Measurements from ENCODE around the gene ENPP1. TPM values are rescaled to one million over a fixed set of nuclear protein-coding genes. Genes with fewer than 3 reads are reported as not detected.

The ENPP1 gene
- total RNA-seq, 6 experiments from 2014 or later = 27.5 to 61.6 (median 45.6) TPM

- no peak for TF ChIP-seq POLR2A (IDR thresholded peaks at IDR 0.05)
- TF ChIP-seq, protein P1, sequence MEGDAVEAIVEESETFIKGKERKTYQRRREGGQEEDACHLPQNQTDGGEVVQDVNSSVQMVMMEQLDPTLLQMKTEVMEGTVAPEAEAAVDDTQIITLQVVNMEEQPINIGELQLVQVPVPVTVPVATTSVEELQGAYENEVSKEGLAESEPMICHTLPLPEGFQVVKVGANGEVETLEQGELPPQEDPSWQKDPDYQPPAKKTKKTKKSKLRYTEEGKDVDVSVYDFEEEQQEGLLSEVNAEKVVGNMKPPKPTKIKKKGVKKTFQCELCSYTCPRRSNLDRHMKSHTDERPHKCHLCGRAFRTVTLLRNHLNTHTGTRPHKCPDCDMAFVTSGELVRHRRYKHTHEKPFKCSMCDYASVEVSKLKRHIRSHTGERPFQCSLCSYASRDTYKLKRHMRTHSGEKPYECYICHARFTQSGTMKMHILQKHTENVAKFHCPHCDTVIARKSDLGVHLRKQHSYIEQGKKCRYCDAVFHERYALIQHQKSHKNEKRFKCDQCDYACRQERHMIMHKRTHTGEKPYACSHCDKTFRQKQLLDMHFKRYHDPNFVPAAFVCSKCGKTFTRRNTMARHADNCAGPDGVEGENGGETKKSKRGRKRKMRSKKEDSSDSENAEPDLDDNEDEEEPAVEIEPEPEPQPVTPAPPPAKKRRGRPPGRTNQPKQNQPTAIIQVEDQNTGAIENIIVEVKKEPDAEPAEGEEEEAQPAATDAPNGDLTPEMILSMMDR (IDR thresholded peaks at IDR 0.05) = no peak
- no peaks in the 10 kb centered on the region for H3K36me3 ChIP-seq
- no peaks in the 10 kb centered on the region for H3K9me3 ChIP-seq
- intact Hi-C loops (cut with DNase I) = loop anchor here in 1 of 2 donors (10.0 kb wide), 1 partner anchor 130 kb away; no protein-coding TSS in a partner anchor
- no peak overlapping the region for H3K27ac ChIP-seq
- DNase-seq (no peak), ATAC-seq (no peak)
- 67% methylated on average over 1 of the region's 1 CpG for WGBS (ENCODE audit: insufficient coverage, low coverage, low lambda C conversion rate, missing lambda C conversion rate)
- H3K4me1 ChIP-seq = no peaks in the 10 kb centered on the region
- H3K27me3 ChIP-seq = no peaks in the 10 kb centered on the region
- no peak overlapping the region for H3K4me3 ChIP-seq
These were observed 23.3 kb upstream of the ENPP1 start for GRCh38 chr6:131784561-131784960.

DNA sequence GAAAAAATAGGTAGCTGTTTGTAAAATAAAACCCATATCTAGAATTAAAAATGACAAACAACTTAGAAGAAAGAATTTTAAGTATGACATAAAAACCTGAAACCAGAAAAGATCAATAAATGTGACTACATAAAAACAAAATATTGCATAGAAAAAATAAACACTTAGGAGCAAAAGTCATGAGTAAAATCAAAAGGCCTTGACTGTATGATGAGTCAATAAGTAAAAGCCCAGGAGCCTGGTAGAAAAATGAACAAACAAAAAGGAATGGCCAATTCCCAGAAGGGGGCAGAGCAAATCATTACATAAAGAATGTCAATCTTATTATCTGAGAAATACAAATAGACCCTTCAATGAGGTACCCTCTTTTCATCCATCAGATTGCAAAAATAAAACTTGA is 20.7 kb upstream of the ENPP1 start:
- no peak for ATAC-seq
- intact Hi-C loops (cut with DNase I) = loop anchor here in 1 of 2 donors (10.0 kb wide), 1 partner anchor 128 kb away; no protein-coding TSS in a partner anchor
- H3K36me3 ChIP-seq = no peaks in the 10 kb centered on the region

GRCh38 chr6:131787766-131788712 is 19.8 kb upstream of the ENPP1 start:
- Histone ChIP-seq H3K27me3 (no peaks in the 10 kb centered on the region), H3K4me1 (no peaks in the 10 kb centered on the region), H3K27ac (no peak overlapping the region), H3K9me3 (no peaks in the 10 kb centered on the region), H3K4me3 (no peak overlapping the region), H3K36me3 (no peaks in the 10 kb centered on the region)
- TF ChIP-seq, protein P1 (IDR thresholded peaks at IDR 0.05) = no peak
- TF ChIP-seq POLR2A (IDR thresholded peaks at IDR 0.05) = no peak
- DNase-seq = no peak
- 70% methylated on average over 8 of the region's 8 CpGs for WGBS (ENCODE audit: insufficient coverage, low coverage, low lambda C conversion rate, missing lambda C conversion rate)
- ATAC-seq = peak in 1 of 4 donors; percentile 23
- intact Hi-C loops (cut with DNase I) = loop anchor here in 1 of 2 donors (10.0 kb wide), 1 partner anchor 127 kb away; no protein-coding TSS in a partner anchor

More for the DNA sequence above, 20.7 kb upstream of the ENPP1 start:
- no peak overlapping the region for H3K27ac ChIP-seq
- H3K4me3 ChIP-seq = no peak overlapping the region
- H3K9me3 ChIP-seq = no peaks in the 10 kb centered on the region
- no peaks in the 10 kb centered on the region for H3K27me3 ChIP-seq
- no peak for DNase-seq
- TF ChIP-seq POLR2A (IDR thresholded peaks at IDR 0.05) = no peak
- TF ChIP-seq, protein P1 (IDR thresholded peaks at IDR 0.05) = no peak
- H3K4me1 ChIP-seq = no peaks in the 10 kb centered on the region

GRCh38 chr6:131789219-131789618 is 18.6 kb upstream of the ENPP1 start:
- no peak overlapping the region for H3K4me3 ChIP-seq
- no peaks in the 10 kb centered on the region for H3K27me3 ChIP-seq
- intact Hi-C loops (cut with DNase I) = loop anchor here in 1 of 2 donors (10.0 kb wide), 1 partner anchor 126 kb away; no protein-coding TSS in a partner anchor
- WGBS (ENCODE audit: insufficient coverage, low coverage, low lambda C conversion rate, missing lambda C conversion rate) = 16% methylated on average over 1 of the region's 1 CpG
- H3K27ac ChIP-seq = no peak overlapping the region
- no peak for TF ChIP-seq POLR2A (IDR thresholded peaks at IDR 0.05)
- TF ChIP-seq, protein P1 (IDR thresholded peaks at IDR 0.05) = no peak
- DNase-seq (no peak), ATAC-seq (no peak)
- no peaks in the 10 kb centered on the region for H3K36me3 ChIP-seq
- H3K4me1 ChIP-seq = no peaks in the 10 kb centered on the region
- no peaks in the 10 kb centered on the region for H3K9me3 ChIP-seq
